GM23338 (cell line): Measurements from ENCODE around the gene NCKAP5. TPM values are rescaled to one million over a fixed set of nuclear protein-coding genes. Genes with fewer than 3 reads are reported as not detected.

Experiments used
- ATAC-seq: fragments of 200-7000 bp; cut with Tn5 transposase; 3 replicates; pipeline ENCODE4 v1.9.1; 2020
- DNase-seq: peaks from one replicate; pipeline ENCODE4 v3.0.0-alpha.2; 2015; ENCODE audit warnings: low spot score
- H2AFZ ChIP-seq: fragments of 200-600 bp; sonication (generic); 2 replicates; pipeline ENCODE4 v1.8.0; 2016; ENCODE audit warnings: antibody characterized with exemption, mild to moderate bottlenecking, moderate library complexity
- H3F3A ChIP-seq: fragments of 200-600 bp; sonication (generic); replicated peaks from 2 replicates; pipeline ENCODE4 v1.8.0; 2017; ENCODE audit warnings: antibody characterized with exemption, mixed run types, low read depth
- H3K27ac ChIP-seq: fragments of 200-600 bp; sonication (generic); 2 replicates; pipeline ENCODE4 v1.6.1; 2016; ENCODE audit warnings: low read depth
- H3K27me3 ChIP-seq: fragments of 200-600 bp; sonication (generic); 2 replicates; pipeline ENCODE4 v1.8.0; 2016; ENCODE audit warnings: mild to moderate bottlenecking, mixed run types, moderate library complexity; ENCODE audit not compliant: insufficient read depth
- H3K36me3 ChIP-seq: fragments of 200-600 bp; sonication (generic); 2 replicates; pipeline ENCODE4 v1.8.0; 2016; ENCODE audit warnings: mild to moderate bottlenecking; ENCODE audit not compliant: insufficient read depth
- H3K4me1 ChIP-seq: fragments of 200-600 bp; sonication (generic); 2 replicates; pipeline ENCODE4 v1.8.0; 2016; ENCODE audit warnings: mild to moderate bottlenecking, moderate library complexity; ENCODE audit not compliant: insufficient read depth
- H3K4me2 ChIP-seq: fragments of 200-600 bp; sonication (generic); 2 replicates; pipeline ENCODE4 v1.7.1; 2017; ENCODE audit warnings: mixed run types
- H3K4me3 ChIP-seq: fragments of 200-600 bp; sonication (generic); 2 replicates; pipeline ENCODE4 v1.6.1; 2016; ENCODE audit warnings: mixed run types
- H3K79me2 ChIP-seq: fragments of 200-600 bp; sonication (generic); replicated peaks from 2 replicates; pipeline ENCODE4 v1.8.0; 2017; ENCODE audit warnings: mild to moderate bottlenecking; ENCODE audit not compliant: insufficient read depth
- H3K9me2 ChIP-seq: fragments of 200-600 bp; sonication (generic); 2 replicates; pipeline ENCODE4 v1.8.0; 2017; ENCODE audit not compliant: insufficient read depth
- H4K20me1 ChIP-seq: fragments of 200-600 bp; sonication (generic); replicated peaks from 2 replicates; pipeline ENCODE4 v1.8.0; 2017; ENCODE audit warnings: mild to moderate bottlenecking; ENCODE audit not compliant: insufficient read depth
- H3K27ac Mint-ChIP-seq: 2 replicates; pipeline ENCODE4 v1.8.0; 2020; ENCODE audit warnings: inconsistent platforms, mild to moderate bottlenecking, moderate library complexity, mixed read lengths
- H3K27me3 Mint-ChIP-seq: 3 replicates; pipeline ENCODE4 v1.8.0; 2022; ENCODE audit warnings: low read depth, mild to moderate bottlenecking, moderate library complexity, mixed read lengths, inconsistent platforms; ENCODE audit not compliant: insufficient read depth, poor library complexity
- H3K36me3 Mint-ChIP-seq: 3 replicates; pipeline ENCODE4 v1.8.0; 2021; ENCODE audit warnings: low read depth, mild to moderate bottlenecking, inconsistent platforms, moderate library complexity, mixed read lengths
- H3K4me1 Mint-ChIP-seq: 3 replicates; pipeline ENCODE4 v1.8.0; 2020; ENCODE audit warnings: mild to moderate bottlenecking, inconsistent platforms, mixed read lengths
- H3K4me3 Mint-ChIP-seq: 3 replicates; pipeline ENCODE4 v1.8.0; 2021; ENCODE audit warnings: moderate library complexity, mild to moderate bottlenecking, inconsistent platforms, mixed read lengths
- H3K9me3 Mint-ChIP-seq: 3 replicates; pipeline ENCODE4 v1.8.0; 2020; ENCODE audit warnings: moderate library complexity, mild to moderate bottlenecking, inconsistent platforms, mixed read lengths
- CREB1 ChIP-seq: fragments of 250-450 bp; sonication (Bioruptor Pico); IDR thresholded peaks from 2 replicates; pipeline ENCODE4 v1.5.0; 2020; ENCODE audit warnings: low read depth, mild to moderate bottlenecking, moderate library complexity
- ETS1 ChIP-seq: IDR thresholded peaks from 2 replicates; pipeline ENCODE4 v1.6.1; 2016; ENCODE audit warnings: antibody characterized with exemption
- EZH2 ChIP-seq: fragments of 200-600 bp; sonication (generic); IDR thresholded peaks from one replicate; pipeline ENCODE4 v1.8.0; 2017; ENCODE audit warnings: antibody characterized with exemption, mild to moderate bottlenecking, low read depth; ENCODE audit not compliant: unreplicated experiment
- EZH2phosphoT487 ChIP-seq: fragments of 200-600 bp; sonication (generic); IDR thresholded peaks from one replicate; pipeline ENCODE4 v1.8.1; 2018; ENCODE audit warnings: antibody characterized with exemption; ENCODE audit not compliant: unreplicated experiment
- JUNB ChIP-seq: IDR thresholded peaks from one replicate; pipeline ENCODE4 v1.6.1; 2016; ENCODE audit warnings: antibody characterized with exemption; ENCODE audit not compliant: unreplicated experiment
- NANOG ChIP-seq: IDR thresholded peaks from 2 replicates; pipeline ENCODE4 v1.6.1; 2016; ENCODE audit warnings: antibody characterized with exemption, borderline replicate concordance
- POLR2AphosphoS5 ChIP-seq: IDR thresholded peaks from 2 replicates; pipeline ENCODE4 v1.6.1; 2016; ENCODE audit warnings: antibody characterized with exemption, low read depth
- REST ChIP-seq: IDR thresholded peaks from one replicate; pipeline ENCODE4 v1.6.1; 2018; ENCODE audit warnings: antibody characterized with exemption; ENCODE audit not compliant: unreplicated experiment
- STAT1 ChIP-seq: IDR thresholded peaks from one replicate; pipeline ENCODE4 v1.6.1; 2016; ENCODE audit warnings: antibody characterized with exemption; ENCODE audit not compliant: unreplicated experiment
- ZNF114 ChIP-seq: fragments of 250-450 bp; sonication (Bioruptor Pico); IDR thresholded peaks from 2 replicates; pipeline ENCODE4 v1.5.0; 2020; ENCODE audit warnings: mild to moderate bottlenecking, moderate library complexity
- ZNF331 ChIP-seq: fragments of 250-450 bp; sonication (Bioruptor Pico); IDR thresholded peaks from 2 replicates; pipeline ENCODE4 v1.5.0; 2020; ENCODE audit warnings: low read depth, mild to moderate bottlenecking, moderate library complexity
- ZNF462 ChIP-seq: fragments of 250-450 bp; sonication (Bioruptor Pico); IDR thresholded peaks from 2 replicates; pipeline ENCODE4 v1.5.0; 2020; ENCODE audit warnings: mild to moderate bottlenecking, moderate library complexity
- polyA plus RNA-seq: library from polyadenylated mRNA; unstranded; fragments of >200 nt; fragmentation: Nextera tagmentation; extraction: Ambion mirVana; gene quantifications from 2 replicates; pipeline ENCODE4 v1.2.1, GENCODE V29; 2016
- total RNA-seq: library from RNA; depleted of rRNA; stranded (reverse); fragments of >200 nt; shearing (Covaris generic); gene quantifications from 2 replicates; pipeline ENCODE4 v1.2.3, GENCODE V29; 2014
- TF ChIP-seq, protein P1 (sequence below), 2 experiments: fragments of 200-600 bp in 1 of 2; sonication (generic) in 1 of 2; conservative IDR thresholded peaks; 2 replicates each; pipeline versions ENCODE4 v1.5.1 to v1.6.1; 2016 to 2017; ENCODE audit warnings: antibody characterized with exemption in 2 of 2, low read depth in 2 of 2, mild to moderate bottlenecking in 2 of 2, moderate library complexity in 1 of 2

NCKAP5 gene
- total and polyA plus RNA-seq, 2 experiments from 2014 or later, result 0.34 to 0.73 TPM

DNA sequence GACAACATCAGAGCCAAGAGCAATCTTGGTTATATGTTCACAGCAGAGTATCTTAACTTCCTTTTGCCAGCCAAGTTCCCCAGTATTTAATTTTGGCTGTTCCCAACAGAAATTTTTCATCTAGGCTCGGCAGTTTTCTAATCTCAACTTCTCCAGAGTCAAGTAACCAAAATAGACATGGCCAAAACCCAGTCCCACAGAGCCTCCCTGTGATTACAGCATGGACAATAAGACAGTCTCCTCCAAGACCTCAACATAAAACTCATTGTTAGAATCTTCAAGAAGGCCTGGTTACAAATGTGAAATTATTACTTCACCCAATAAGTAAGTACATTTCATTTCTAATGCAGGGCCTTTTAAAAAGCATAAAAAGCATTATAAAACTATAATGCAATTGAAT, 445.7 kb downstream of the NCKAP5 start:
- DNase-seq, result no peak
- Mint-ChIP-seq H3K27ac (no peak overlapping the region), H3K27me3 (no peaks in the 10 kb centered on the region), H3K9me3 (no peaks in the 10 kb centered on the region), H3K36me3 (no peaks in the 10 kb centered on the region), H3K4me3 (no peak overlapping the region), H3K4me1 (no peaks in the 10 kb centered on the region)
- Histone ChIP-seq H3K79me2 (no peaks in the 10 kb centered on the region), H3K27ac (no peak overlapping the region), H3K9me2 (peaks cover 4% of the 10 kb centered on the region; the same call in 1 of the 2 replicates), H3K4me2 (no peak overlapping the region), H3K4me3 (no peak overlapping the region), H3K4me1 (no peaks in the 10 kb centered on the region), H3F3A (no peaks in the 10 kb centered on the region), H4K20me1 (no peaks in the 10 kb centered on the region), H3K27me3 (no peaks in the 10 kb centered on the region), H2AFZ (no peak overlapping the region), H3K36me3 (no peaks in the 10 kb centered on the region)
- TF ChIP-seq, protein P1, sequence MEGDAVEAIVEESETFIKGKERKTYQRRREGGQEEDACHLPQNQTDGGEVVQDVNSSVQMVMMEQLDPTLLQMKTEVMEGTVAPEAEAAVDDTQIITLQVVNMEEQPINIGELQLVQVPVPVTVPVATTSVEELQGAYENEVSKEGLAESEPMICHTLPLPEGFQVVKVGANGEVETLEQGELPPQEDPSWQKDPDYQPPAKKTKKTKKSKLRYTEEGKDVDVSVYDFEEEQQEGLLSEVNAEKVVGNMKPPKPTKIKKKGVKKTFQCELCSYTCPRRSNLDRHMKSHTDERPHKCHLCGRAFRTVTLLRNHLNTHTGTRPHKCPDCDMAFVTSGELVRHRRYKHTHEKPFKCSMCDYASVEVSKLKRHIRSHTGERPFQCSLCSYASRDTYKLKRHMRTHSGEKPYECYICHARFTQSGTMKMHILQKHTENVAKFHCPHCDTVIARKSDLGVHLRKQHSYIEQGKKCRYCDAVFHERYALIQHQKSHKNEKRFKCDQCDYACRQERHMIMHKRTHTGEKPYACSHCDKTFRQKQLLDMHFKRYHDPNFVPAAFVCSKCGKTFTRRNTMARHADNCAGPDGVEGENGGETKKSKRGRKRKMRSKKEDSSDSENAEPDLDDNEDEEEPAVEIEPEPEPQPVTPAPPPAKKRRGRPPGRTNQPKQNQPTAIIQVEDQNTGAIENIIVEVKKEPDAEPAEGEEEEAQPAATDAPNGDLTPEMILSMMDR (conservative IDR thresholded peaks at IDR 0.05; ENCODE audit: low read depth in 2 of 2), result no peak
- TF ChIP-seq ETS1 (no peak), NANOG (no peak), REST (no peak), ZNF331 (no peak), ZNF462 (CRISPR knock-in tag) (no peak), CREB1 (CRISPR knock-in tag) (no peak), POLR2AphosphoS5 (no peak), EZH2phosphoT487 (no peak), ZNF114 (no peak), STAT1 (no peak), JUNB (no peak), EZH2 (no peak)
- no peak for ATAC-seq
